HG03571 (cell line): Measurements from ENCODE around the gene MAMLD1.

Experiments
- ATAC-seq: cut with Tn5 transposase; IDR thresholded peaks from one replicate; pipeline ENCODE4 v1.9.1; 2021; ENCODE audit not compliant: unreplicated experiment

The MAMLD1 gene

DNA sequence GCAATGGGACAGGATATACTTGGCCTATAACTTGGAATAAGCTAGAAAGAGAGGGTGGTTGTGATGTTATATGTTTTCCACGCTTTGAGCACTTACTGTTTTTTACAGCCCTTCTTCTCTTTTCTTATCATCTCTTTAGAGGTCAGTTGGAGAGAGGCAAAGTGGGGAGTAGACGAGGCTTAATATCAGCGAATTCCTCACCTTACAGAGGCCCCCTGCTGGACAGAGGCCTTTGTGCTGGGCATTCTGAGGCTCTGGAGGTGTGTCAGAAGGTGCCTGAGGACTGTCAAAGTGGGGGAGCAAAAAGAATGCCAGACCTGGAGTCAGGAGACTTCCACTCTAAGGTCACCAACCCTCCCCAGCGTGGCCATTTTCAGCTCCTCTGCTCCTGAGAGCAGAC, 42.5 kb downstream of the MAMLD1 start:
- ATAC-seq: no peak

DNA sequence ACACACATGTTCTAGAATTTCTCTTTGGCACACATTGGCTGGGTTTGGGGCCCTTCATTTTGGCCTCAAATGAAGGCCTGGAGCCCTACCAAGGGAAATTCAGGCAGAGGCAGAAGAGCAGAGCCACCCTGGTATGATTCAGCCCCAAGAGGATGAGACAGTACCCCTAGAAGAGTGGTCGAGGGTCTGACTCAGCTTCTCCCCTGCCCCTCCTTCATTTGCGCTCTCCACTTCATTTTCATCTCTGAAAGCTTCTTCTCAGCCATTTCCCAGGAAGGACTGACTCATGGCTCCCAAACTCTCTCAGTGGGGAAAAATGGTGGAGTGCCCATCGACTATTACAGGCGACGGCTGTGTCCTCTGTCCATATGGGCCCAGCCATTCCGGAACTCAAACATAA, 43.5 kb downstream of the MAMLD1 start:
- ATAC-seq: no peak

DNA sequence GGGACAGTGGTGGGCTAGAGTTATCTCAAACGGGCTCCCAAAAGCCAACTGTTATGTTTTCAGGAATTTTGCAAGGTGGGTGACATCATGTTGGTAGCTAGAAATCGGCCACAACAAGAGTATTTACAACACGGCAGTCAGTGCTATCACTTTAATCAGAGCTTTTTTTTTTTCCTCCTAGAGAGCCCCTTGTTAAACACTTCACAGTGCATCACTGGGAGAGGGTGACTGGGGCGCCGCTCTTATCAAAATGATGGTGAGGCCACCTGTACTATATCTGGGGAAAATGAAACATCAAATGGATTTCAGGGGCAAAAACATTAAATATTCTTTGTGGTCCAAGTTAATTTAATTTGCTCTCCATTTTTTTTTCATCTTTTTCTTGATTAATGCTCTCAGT, 44.9 kb downstream of the MAMLD1 start:
- no peak for ATAC-seq

- ATAC-seq: no peak
Measured at GRCh38 chrX:150408561-150408960, 45.4 kb downstream of the MAMLD1 start.

DNA sequence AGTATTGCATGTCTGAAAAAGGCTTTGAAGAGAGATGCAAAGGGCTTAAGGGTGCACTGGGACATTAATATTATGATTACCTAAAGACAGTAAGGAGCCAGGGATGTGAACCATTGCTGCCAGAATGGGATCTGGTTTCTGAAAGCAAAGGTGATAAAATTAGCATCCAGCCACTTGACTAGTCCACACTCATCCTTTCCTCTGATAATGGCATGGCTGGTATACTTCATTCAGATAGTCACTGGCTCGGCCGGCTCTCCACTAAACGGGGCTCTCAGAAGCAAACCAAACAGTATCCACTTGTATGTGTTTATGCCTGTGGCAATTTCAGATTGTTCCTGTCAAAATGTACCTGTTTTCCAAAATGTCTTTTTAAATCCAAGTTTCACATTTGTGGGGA, 46.4 kb downstream of the MAMLD1 start:
- no peak for ATAC-seq

- ATAC-seq: no peak
Measured at GRCh38 chrX:150409964-150410363, 46.8 kb downstream of the MAMLD1 start.

- ATAC-seq: no peak
Measured at GRCh38 chrX:150410513-150410912, 47.4 kb downstream of the MAMLD1 start.

- ATAC-seq: no peak
Measured at GRCh38 chrX:150411656-150412055, 48.5 kb downstream of the MAMLD1 start.

- ATAC-seq: no peak
Measured at GRCh38 chrX:150414228-150414627, 51.1 kb downstream of the MAMLD1 start.

DNA sequence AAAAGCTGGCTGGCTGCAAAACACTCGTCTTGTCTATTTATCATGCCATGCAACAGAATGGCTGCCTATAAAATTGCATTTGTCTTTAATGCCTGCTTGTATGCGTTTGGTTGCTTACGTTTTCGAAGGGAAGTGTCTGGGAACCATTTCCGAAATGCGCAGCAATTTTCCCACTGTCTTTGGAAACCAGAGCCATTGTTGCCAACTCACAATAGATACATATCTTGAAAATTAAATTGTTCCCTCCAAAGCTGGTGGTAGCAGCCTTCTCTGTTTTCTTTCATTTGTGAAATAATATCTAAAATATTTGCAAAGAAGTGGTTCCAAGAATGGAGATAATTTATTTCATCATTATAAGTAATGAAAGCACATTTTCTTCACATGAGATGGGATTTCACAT, 53.4 kb downstream of the MAMLD1 start:
- ATAC-seq: no peak

DNA sequence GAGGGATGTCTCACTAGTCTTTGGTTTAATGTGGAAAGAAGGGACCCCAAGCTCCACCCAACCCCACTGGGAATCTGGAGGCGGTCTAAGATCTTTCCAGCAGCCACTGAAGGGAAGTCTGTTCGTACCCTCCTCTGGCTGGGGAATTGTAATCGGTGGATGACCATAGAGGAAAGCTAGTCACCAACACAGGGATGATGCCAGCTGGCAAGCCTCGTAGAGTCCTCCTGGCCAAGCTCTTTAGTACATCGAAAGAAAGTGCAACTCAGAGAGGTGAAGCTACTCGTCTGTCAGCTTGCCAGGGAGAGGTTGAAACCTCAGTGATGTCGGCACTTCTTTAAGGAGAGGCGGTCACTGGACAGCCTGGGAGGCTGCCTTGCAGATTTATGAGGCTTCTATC, 58.7 kb downstream of the MAMLD1 start:
- no peak for ATAC-seq

GRCh38 chrX:150429594-150429993, 66.5 kb downstream of the MAMLD1 start:
- ATAC-seq: no peak

DNA sequence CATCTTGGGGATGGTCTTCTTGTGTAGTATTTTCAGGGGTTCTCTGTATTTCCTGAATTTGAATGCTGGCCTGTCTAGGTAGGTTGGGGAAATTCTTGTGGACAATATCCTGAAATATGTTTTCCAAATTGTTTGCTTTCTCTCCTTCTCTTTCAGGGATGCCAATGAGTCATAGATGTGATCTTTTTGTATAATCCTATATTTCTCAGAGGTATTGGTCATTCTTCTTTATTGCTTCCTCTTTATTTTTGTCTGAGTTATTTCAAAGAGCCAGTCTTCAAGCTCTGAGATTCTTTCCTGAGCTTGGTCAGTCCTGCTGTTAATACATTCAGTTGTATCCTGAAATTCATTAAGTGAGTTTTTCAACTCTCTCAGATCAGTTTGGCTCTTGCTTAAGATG, 73.1 kb downstream of the MAMLD1 start:
- no peak for ATAC-seq

DNA sequence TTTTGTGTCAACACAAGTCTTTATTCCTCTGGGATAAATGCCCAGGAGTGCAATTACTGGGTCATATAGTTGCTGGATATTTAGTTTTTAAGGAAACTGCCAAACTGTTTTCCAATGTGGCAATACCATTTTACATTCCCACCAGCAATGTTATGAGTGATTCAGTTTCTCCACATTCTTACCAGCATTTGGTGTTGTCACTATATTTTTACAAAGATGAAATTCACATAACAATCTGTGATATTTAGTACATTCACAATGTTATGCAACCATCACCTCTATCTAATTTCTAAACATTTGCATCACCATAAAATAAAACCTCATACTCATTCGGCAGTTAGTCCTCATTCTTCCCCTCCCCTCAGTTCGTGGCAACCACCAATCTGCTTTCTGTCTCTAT, 75.0 kb downstream of the MAMLD1 start:
- no peak for ATAC-seq

- ATAC-seq: no peak
Measured at GRCh38 chrX:150446151-150446550, 83.0 kb downstream of the MAMLD1 start.

DNA sequence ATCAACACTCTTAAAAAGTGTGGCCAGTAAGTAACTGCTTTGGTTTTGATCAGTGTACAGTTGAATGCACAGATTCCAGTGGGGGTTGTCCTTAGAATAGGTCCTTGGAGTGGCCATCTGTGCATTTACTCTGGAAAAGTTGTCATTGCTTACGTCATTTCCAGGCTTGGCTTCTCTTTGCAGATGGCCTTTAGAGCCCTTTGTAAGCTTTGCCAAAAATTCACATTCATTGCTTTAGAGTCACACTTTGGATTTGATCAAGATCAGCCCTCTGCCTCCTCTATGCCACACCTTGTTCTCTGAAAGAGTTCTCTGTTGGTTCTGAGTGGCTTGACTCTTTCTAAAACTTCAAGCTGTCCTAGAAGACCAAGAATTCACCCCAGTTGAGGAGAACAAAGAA, 83.9 kb downstream of the MAMLD1 start:
- no peak for ATAC-seq

DNA sequence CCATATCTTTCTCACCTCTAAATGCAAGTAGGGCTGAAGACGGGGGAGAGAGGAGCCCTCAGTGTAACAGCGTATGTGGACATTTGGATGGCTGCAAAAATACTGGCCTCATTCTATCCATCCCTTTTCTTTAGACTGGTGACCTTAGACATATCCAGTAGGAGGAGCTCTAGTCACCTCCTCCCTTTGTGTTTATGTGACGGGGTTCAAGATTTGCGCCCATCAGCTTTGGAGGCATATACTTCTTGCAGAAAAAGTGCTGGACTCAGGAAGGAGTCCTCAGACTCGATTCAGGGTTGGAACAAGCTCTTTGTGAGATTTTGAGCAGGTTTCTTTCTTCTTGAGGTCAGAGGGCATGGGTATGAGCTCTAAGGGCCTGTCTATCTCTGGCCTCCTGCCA, 86.2 kb downstream of the MAMLD1 start:
- no peak for ATAC-seq

GRCh38 chrX:150450519-150451177, 87.5 kb downstream of the MAMLD1 start:
- no peak for ATAC-seq

- no peak for ATAC-seq
Measured at GRCh38 chrX:150451953-150452352, 88.8 kb downstream of the MAMLD1 start.

DNA sequence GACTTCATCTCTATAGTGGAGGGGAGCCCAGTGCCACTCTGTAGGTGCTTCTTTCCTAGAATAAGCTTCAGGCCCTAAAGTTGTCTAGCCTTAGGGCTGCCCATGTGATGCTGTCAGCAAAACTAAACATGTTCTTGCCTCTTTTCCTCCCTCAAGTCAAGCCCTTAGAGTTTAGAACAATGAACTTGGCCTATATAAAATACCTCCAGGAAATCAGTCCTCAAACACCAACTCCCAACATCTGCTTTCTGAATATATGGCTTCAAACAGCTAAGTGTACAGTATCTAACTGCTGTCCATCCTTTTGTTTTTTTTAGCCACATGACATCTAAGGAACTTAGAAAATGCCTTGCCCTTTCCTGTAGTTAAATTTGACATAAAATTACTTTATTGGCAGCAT, 91.0 kb downstream of the MAMLD1 start:
- no peak for ATAC-seq

DNA sequence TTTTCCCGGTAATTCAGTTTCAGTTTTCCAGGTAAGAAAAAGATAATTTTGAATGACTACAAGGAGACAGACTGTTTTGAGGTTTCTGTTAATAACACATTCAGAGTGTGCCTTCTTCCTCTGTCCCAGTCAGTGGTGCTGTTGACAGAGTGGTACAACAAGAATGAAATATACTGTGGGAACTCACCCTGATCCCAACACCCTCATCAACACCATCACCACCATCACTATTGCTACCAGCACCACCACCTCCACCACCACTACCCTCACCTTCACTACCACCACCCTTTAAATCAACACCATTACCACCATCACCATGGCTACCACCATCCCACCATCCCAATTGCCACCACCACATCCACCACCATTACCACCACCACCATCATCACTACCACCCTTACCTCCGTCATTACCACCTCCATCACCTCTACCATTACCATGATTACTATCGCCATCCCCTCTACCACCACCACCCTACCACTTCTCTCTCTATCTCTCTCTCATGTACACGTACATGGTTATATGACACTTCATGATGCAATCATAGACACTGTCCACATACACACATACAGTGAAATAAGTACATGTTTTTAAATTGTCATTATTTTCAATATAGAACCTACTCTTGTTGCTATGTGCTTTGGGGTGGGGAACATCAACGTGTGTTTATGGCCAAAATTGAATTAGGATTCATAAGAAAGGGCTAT, 91.5 kb downstream of the MAMLD1 start:
- no peak for ATAC-seq

GRCh38 chrX:150455215-150455608, 92.1 kb downstream of the MAMLD1 start:
- no peak for ATAC-seq

DNA sequence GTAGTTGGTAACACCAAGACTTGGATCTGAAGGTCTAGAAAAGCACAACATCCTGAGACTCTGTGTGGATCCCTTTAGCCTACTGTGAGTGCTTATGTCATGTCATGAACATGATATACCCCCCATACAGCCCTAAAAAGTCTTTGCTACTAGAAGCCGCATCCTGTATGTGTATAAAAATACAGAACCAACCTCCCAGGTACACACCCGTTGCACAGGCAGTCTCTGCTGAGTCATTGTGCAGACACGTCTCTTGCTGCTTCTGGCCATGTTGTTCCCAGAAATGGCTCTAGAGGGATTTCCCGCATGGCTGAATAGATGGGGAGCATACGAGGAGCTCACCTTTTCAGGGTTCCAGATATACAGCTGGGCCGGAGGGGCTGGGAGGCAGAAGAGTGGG, 93.3 kb downstream of the MAMLD1 start:
- ATAC-seq: no peak
